NCI-H2196 (cell line): ENCODE results near the gene EPHB1.
"Not testable (repeated sequence)": the region's sequence is repeated elsewhere in the genome, so short reads cannot be mapped to it uniquely, and the experiment has no call there.

Source experiments
- DNase-seq: peaks from one replicate; lab custom pipeline; 2025; ENCODE audit not compliant: unreplicated experiment; lab: John Stamatoyannopoulos, UW

Gene EPHB1

GRCh38 chr3:134776518-134776917 lies 18.5 kb upstream of the EPHB1 start:
- no peak for DNase-seq

DNA sequence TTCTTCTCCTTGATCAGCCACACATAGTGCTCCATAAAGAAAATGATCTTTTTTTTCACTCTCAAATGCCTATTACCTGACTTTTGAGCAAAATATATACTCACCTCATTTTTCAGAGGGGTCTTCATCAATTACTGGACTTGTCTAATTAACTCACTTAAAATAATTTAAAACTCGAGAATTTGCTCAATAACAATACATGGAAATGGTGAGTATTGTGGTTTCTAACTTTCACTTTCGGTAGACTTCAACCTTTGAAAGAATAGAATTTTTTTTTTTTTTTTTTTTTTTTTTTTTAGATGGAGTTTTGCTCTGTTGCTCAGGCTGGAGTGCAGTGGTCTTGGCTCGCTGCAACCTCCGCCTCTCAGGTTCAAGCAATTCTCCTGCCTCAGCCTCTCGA lies 17.7 kb upstream of the EPHB1 start:
- DNase-seq = no peak

GRCh38 chr3:134788283-134788682 lies 6.8 kb upstream of the EPHB1 start:
- not testable (repeated sequence) for DNase-seq

- no peak for DNase-seq
Measured at GRCh38 chr3:134790065-134790464, 5.0 kb upstream of the EPHB1 start.

DNA sequence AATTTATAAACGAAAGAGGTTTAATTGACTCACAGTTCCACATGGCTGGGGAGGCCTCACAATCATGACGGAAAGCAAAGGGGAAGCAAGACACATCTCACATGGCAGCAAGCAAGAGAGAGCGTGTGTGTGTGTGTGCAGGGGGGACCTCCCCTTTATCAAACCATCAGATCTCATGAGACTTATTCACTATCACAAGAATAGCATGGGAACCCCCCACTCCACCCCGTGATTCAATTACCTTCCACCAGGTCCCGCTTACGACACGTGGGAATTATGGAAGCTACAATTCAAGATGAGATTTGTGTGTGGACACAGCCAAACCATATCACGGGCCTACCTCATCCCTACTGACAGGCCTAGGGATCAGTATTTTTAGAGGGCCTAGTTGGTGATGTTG lies 3.1 kb upstream of the EPHB1 start:
- no peak for DNase-seq

DNA sequence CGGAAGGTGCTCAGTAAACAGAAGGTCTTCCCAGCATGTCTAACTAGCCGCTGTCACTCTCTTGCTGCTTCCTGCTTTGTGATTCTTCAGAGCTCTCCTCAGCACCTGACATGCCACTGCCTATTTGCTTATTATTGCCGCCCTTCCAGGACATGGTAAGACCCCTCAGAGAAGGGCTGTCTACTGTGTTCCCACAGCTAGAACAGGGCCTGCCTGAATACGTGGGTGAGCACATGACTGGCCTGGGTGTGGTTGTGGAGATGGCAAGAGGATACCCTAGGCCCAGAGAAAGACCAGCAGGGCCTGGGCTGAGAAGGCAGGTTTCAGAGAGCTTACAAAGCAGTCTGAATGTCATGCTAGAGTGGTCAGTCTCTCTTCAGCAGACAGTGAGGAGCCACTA lies 2.4 kb upstream of the EPHB1 start:
- no peak for DNase-seq

DNA sequence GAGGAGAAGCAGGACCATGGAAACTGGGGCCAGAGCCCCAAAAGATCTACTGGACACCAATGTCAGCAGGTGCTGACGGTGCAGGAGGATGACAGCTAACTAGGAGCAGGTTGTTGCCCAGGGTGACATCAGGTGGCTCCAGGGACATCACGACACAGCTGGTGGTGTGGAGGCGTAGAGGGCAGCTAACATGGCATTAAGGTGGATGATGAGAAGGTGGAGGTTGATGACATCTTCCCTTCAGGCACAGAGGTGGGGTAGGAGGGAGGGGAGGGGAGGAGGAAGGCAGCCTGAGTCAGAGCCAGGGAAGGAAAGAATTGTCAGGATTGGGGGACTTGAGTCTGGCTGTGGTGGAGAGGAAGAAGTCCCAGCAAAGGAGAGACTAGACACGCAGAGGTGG lies 1.5 kb upstream of the EPHB1 start:
- DNase-seq = no peak

GRCh38 chr3:134794323-134794722 lies 737 bp upstream of the EPHB1 start:
- no peak for DNase-seq

DNA sequence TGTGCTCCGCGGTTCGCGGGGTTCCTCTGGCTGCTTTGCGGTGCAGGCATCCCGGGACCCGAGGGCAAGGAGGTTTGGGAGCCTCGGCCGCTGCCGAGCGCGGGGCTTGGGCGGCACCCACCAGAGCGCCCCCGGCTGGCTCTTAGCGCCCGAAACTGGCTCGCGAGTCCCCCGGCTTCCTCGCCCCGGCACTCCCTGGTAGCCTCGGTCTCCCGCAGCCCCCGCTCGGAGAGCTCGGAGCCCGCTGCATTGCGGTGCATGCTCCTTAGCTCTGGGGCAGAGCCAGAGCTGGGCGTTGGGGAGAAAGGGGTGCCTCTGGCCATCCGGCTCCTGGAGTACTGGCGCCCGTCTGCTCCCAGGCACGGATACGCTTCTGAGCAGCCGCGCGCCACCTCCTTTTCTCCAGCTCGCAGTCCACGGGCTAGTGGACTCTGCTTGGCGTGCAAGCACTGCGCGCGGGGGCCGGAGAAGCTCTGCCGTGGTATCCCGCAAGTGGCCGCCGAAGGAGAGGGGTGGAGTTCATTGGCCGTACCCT lies 753 bp downstream of the EPHB1 start:
- DNase-seq = no peak

DNA sequence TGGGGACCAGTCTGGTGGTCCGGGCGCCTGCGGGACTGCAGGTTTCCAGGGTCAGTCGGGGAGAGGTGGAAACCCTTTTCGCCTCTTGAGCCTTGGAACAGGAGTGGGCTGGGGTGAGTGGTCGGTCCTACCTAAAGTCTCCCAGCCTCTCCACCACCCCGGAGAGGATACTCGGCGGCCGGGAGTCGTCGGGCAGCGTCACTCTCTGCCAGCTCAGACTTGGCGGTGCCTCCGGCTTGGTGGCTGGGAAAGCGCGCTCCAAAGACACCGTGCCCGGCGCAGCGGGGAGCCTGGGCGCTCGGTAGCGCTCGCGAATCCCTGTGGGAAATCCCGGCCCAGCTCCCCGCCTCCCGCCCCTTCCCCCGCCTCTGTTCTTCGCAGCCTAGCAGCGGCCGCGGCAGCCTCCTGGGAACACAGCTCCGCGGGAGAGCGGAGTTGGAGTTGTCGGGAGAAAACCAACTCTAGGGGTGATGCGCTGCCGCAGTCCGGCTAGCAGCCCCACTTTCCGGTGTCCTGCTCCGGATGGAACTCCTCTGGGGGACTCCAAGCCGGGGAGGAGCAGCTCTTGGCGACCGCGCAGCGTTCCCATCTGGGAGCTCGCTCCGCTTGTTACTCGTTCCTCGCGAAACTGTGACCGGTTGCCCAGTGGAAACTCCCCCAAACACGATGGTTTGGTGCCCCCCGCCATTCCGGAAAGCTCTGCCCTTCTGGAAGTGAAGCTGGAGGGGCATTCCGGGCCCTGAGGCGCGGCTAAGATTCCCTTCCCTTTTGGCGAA lies 1.4 kb downstream of the EPHB1 start:
- peak; percentile 18 for DNase-seq

DNA sequence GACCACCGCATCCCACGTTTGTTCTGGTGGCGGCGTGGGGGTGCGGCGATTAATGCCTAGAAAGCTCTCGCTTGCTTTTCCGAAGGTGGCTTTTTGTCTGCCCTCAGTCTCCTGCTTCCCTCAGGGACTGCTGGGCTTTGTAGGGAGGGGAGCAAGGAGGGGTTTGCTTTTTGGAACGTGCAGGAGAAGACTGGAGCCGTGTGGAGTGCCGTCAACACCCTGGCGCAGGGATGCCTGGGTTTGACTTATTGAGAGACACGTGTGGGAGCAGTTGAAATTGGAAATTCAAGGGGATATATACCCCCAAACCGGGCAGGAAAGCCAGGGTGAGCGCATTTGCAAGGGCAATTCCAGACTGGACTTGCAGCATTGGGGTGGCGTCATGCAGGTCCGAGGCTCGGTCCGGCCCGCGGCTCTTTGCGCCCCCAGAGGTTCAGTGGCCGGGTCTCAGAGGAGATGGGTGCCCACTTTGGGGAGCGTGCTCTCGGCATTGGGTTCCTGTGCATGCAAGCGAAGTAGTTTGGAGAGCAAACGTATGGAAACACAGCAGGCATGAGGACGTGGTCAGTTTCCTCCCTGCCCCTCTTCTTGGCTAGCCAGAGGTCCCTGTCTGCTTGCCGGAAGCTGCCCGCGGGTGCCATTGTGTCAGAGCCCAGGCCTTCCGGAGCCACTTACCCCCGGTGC lies 2.1 kb downstream of the EPHB1 start:
- DNase-seq = no peak

DNA sequence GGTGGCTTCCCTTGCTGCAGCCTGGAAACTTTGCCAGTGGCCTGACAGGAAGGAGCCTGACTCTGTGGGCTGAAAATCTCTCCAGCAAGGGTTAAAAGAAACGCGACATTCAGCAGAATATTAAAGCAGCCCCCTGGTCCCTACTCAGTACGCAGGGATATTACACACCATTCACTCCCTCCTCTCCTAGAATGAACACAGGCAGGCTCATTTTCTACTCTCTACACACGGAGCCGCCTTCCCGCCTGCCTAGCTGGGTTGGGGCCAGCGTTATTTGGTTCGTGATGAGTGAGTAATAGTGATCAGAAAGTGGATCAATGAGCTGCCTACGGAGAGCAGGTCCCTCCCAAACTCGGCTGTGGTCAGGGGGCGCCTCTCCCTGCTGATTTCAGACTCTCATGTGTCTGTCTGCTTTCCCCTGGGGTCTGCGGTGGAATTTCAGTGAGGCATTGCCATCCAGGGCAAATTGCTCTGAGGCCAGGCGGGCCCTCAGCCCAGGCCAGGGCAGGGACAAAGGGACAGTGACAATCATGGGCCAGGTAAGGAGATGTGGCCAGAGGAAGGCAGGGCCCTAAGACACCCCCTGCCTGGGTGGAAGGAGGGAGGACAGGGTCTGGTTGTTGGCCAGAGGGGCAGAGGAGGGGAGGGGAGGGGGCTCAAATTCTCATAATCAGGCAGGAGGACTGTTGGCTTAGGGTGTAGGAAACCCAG lies 2.8 kb downstream of the EPHB1 start:
- no peak for DNase-seq

GRCh38 chr3:134798681-134799311 lies 3.7 kb downstream of the EPHB1 start:
- no peak for DNase-seq

- no peak for DNase-seq
Measured at GRCh38 chr3:134799393-134799792, 4.3 kb downstream of the EPHB1 start.

- DNase-seq = no peak
Measured at GRCh38 chr3:134801204-134801958, 6.3 kb downstream of the EPHB1 start.

- no peak for DNase-seq
Measured at GRCh38 chr3:134802428-134803050, 7.5 kb downstream of the EPHB1 start.

- DNase-seq = no peak
Measured at GRCh38 chr3:134803051-134803505, 8.0 kb downstream of the EPHB1 start.

GRCh38 chr3:134803652-134804051 lies 8.6 kb downstream of the EPHB1 start:
- no peak for DNase-seq

DNA sequence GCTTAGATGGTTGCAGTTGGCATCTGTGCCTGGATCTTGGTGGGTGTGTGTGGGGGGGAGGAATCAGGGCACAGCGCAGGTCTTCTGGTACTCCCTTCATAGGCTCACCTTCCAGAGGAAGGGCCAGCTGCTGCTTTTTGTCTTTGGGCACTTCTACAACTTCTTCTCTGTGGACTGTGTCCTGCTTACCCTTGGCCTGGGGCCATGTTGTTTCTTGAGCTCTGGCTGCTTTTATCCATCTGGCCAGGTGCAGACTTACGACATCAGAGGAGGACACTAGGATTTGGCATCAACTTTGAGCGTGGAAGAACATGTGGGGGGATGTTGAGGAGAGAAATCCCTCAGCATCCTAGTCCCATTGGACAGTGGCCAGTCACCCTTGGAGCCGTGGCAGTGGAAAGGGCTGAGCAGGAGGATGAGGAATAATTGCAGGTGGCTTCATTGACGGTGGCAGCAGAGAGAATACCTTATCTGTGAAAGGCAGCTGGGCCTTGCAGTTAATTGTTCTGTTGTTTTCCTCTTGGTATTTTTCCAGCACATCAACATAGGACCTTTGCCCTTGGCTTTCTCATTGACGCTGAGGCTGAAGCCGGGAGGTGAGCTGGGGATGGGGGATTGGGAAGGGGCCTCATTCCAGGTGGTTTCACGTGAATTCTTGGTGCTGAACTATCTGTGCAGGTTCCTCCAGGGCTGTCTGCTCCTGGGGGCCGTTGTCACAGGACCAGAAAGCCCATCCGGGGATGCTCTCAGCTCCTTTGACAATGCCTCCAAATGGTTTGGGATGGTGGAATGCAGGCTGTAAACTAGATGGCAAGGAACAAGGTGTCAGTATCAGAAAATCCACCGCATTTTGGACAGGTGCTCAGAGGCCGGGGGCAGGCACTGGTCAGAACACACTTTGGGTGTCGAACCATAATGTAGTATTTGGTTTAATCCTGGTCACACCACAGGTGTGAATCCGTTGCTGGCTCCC lies 9.7 kb downstream of the EPHB1 start:
- peak; percentile 62 for DNase-seq
